Thyroid gland (tissue), 4 donors: ENCODE results near the gene TMEM242.

ENCODE experiments used
- POLR2A ChIP-seq, 2 donors: fragments of 450-650 bp; IDR thresholded peaks; one replicate each; pipeline ENCODE4 v1.6.1; 2017; ENCODE audit warnings: antibody characterized with exemption in 2 of 2, mild to moderate bottlenecking in 2 of 2, moderate library complexity in 1 of 2
- TF ChIP-seq, protein P1 (sequence below), 6 experiments: fragments of 200-600 bp in 3 of 6; fragments of 450-650 bp in 3 of 6; sonication (generic) in 3 of 6; IDR thresholded peaks; one replicate each; pipeline ENCODE4 v1.5.1; 2016 to 2019; ENCODE audit warnings: antibody characterized with exemption in 6 of 6, mild to moderate bottlenecking in 2 of 6, inconsistent platforms in 1 of 6, moderate library complexity in 1 of 6

DNA sequence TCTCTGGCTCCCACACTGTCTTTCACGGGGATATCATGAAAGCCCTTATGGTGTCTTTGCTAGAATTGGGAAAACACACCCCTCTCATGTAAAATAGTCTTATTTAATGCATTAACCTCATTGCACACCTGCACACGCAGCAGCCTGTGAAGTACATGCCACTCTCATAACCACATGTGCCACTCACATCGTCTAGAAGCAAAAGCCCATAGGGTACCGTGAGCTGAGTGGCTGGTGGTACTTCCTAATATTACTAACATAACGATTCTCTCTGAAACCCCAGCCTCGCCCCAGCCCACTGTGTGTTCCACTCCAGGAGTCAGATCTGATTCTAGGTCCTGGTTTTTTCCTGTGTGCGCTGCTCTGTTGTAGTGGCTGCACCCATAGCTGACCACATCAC is 9.5 kb upstream of the TMEM242 start:
- TF ChIP-seq, protein P1, sequence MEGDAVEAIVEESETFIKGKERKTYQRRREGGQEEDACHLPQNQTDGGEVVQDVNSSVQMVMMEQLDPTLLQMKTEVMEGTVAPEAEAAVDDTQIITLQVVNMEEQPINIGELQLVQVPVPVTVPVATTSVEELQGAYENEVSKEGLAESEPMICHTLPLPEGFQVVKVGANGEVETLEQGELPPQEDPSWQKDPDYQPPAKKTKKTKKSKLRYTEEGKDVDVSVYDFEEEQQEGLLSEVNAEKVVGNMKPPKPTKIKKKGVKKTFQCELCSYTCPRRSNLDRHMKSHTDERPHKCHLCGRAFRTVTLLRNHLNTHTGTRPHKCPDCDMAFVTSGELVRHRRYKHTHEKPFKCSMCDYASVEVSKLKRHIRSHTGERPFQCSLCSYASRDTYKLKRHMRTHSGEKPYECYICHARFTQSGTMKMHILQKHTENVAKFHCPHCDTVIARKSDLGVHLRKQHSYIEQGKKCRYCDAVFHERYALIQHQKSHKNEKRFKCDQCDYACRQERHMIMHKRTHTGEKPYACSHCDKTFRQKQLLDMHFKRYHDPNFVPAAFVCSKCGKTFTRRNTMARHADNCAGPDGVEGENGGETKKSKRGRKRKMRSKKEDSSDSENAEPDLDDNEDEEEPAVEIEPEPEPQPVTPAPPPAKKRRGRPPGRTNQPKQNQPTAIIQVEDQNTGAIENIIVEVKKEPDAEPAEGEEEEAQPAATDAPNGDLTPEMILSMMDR (IDR thresholded peaks at IDR 0.05) = no peak
- no peak for TF ChIP-seq POLR2A (IDR thresholded peaks at IDR 0.05)
